A673 (cell line): ENCODE results near the gene GNB2. TPM values are rescaled to one million over a fixed set of nuclear protein-coding genes. Genes with fewer than 3 reads are reported as not detected.
"Not testable (repeated sequence)": the region's sequence is repeated elsewhere in the genome, so short reads cannot be mapped to it uniquely, and the experiment has no call there.

Experiments
- BruUV-seq: library from RNA; stranded (reverse); fragments of 400-500 nt; replicated peaks from 2 replicates; lab custom pipeline; 2021; lab: Mats Ljungman, UMichigan
- CTCF ChIA-PET: fragments of 300-600 bp; sonication (Branson Sonifier 250); formaldehyde crosslinking; loops from one replicate; lab custom pipeline; 2022; ENCODE audit warnings: antibody characterized with exemption; lab: Charles Lee
- POLR2A ChIA-PET: fragments of 300-600 bp; sonication (Branson Sonifier 250); formaldehyde crosslinking; loops from one replicate; lab custom pipeline; 2022; ENCODE audit warnings: antibody characterized with exemption; ENCODE audit not compliant: low non-redundant PET; lab: Charles Lee
- DNase-seq: peaks from one replicate; pipeline ENCODE4 v3.0.0-alpha.2; 2015; ENCODE audit warnings: low spot score
- H3K27ac ChIP-seq: fragments of 200-600 bp; sonication (generic); 2 replicates; pipeline ENCODE4 v1.5.1; 2016; ENCODE audit warnings: mixed run types, low read depth, mild to moderate bottlenecking, mixed read lengths, antibody characterized with exemption, low read length; ENCODE audit not compliant: poor library complexity, severe bottlenecking
- H3K27me3 ChIP-seq: fragments of 200-600 bp; sonication (generic); replicated peaks from 2 replicates; pipeline ENCODE4 v1.6.1; 2017; ENCODE audit warnings: mixed run types, low read depth, mild to moderate bottlenecking, mixed read lengths, antibody characterized with exemption, low read length; ENCODE audit not compliant: insufficient read depth, poor library complexity
- H3K36me3 ChIP-seq: fragments of 200-600 bp; sonication (generic); 2 replicates; pipeline ENCODE4 v1.6.1; 2016; ENCODE audit warnings: mixed run types, mild to moderate bottlenecking, mixed read lengths, antibody characterized with exemption, low read length; ENCODE audit not compliant: insufficient read depth, poor library complexity, severe bottlenecking
- H3K4me1 ChIP-seq: fragments of 200-600 bp; sonication (generic); 2 replicates; pipeline ENCODE4 v1.6.1; 2017; ENCODE audit warnings: mixed run types, mild to moderate bottlenecking, mixed read lengths, antibody characterized with exemption, low read length; ENCODE audit not compliant: insufficient read depth, poor library complexity, severe bottlenecking
- H3K4me3 ChIP-seq: fragments of 200-600 bp; sonication (generic); 2 replicates; pipeline ENCODE4 v1.5.1; 2016; ENCODE audit warnings: low read depth, mixed run types, mild to moderate bottlenecking, mixed read lengths, low read length; ENCODE audit not compliant: poor library complexity, severe bottlenecking
- H3K9me3 ChIP-seq: fragments of 200-600 bp; sonication (generic); 2 replicates; pipeline ENCODE4 v1.6.1; 2016; ENCODE audit warnings: mixed run types, low read depth, mild to moderate bottlenecking, mixed read lengths, antibody characterized with exemption, low read length; ENCODE audit not compliant: poor library complexity, severe bottlenecking
- EZH2 ChIP-seq: fragments of 200-600 bp; sonication (generic); IDR thresholded peaks from 2 replicates; pipeline ENCODE4 v1.6.1; 2017; ENCODE audit warnings: borderline replicate concordance, low read depth, mild to moderate bottlenecking, mixed read lengths, antibody characterized with exemption, low read length; ENCODE audit not compliant: poor library complexity, severe bottlenecking
- intact Hi-C: fragments of 100-400 bp; cut with micrococcal nuclease; formaldehyde crosslinking; loops from one replicate; pipeline ENCODE4 v1.10.0; 2022; ENCODE audit not compliant: unreplicated experiment
- total RNA-seq: library from RNA; stranded (reverse); gene quantifications from 2 replicates; pipeline ENCODE4 v1.2.3, GENCODE V29; 2021
- TF ChIP-seq, protein P1 (sequence below): fragments of 300-800, 200-600 bp; sonication (generic); conservative IDR thresholded peaks from 2 replicates; pipeline ENCODE4 v1.5.1; 2017; ENCODE audit warnings: low read depth, mild to moderate bottlenecking, antibody characterized with exemption, low read length, moderate library complexity, mixed read lengths

GNB2 gene
- total RNA-seq, 1 experiment from 2014 or later, result 225 TPM

DNA sequence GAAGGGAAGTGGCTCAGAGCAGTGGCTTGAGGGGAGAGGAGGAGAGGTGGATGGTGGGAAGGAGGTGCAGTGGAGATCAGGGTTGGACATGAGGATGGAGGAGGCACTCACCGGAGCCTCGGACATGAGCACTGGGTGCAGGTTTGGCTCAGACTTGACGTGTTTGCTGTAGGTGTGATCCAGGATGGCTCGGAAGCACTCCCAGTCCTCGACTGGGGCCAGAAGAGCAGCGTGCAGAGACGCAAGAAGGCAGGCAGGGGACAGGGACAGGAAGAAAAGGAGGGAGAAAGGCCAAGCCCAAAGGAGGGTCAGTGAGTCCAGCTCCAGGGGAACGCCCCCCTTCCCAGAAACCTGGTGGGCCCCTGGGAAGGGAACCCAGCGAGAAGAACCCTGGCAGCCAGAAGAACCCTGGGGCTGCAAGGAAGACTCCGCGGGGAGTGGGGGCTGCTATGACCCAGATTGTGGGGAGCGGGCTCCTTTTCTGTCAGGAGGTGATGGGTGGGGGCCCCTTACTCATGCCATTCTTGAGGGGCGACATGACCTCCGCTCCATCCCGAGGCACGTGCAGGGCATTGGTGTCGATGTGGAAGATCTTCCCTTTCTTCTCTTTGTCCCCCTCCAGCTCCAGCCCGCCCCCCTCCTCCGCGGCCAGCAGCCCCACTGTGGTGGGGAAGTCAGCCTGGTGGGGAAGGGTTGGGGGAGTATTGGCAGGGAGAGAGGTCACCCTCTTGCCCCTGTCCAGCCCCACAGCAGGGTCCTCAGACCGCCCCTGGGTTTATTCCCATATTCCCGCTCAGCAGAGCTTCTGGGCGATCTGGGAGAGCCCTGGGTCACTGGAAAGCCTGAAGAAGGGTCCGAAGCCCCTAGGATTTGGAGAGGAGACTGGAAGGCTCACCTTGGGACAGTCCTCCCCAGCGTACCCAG, 18.4 kb upstream of the GNB2 start:
- Histone ChIP-seq H3K27me3 (no peaks in the 10 kb centered on the region), H3K9me3 (no peaks in the 10 kb centered on the region), H3K4me1 (peaks cover 4% of the 10 kb centered on the region), H3K36me3 (no peaks in the 10 kb centered on the region), H3K4me3 (no peak overlapping the region), H3K27ac (no peak overlapping the region)
- ChIA-PET CTCF (interaction anchor here (0.6 kb wide), 1 partner anchor 36 kb away, joined by 3 read pairs; no protein-coding TSS in a partner anchor), POLR2A (no interaction called here)
- no peak for TF ChIP-seq EZH2
- TF ChIP-seq, protein P1, sequence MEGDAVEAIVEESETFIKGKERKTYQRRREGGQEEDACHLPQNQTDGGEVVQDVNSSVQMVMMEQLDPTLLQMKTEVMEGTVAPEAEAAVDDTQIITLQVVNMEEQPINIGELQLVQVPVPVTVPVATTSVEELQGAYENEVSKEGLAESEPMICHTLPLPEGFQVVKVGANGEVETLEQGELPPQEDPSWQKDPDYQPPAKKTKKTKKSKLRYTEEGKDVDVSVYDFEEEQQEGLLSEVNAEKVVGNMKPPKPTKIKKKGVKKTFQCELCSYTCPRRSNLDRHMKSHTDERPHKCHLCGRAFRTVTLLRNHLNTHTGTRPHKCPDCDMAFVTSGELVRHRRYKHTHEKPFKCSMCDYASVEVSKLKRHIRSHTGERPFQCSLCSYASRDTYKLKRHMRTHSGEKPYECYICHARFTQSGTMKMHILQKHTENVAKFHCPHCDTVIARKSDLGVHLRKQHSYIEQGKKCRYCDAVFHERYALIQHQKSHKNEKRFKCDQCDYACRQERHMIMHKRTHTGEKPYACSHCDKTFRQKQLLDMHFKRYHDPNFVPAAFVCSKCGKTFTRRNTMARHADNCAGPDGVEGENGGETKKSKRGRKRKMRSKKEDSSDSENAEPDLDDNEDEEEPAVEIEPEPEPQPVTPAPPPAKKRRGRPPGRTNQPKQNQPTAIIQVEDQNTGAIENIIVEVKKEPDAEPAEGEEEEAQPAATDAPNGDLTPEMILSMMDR, result no peak
- DNase-seq, result no peak
- BruUV-seq, result no TSS peak
- intact Hi-C loops, result no loop called here

DNA sequence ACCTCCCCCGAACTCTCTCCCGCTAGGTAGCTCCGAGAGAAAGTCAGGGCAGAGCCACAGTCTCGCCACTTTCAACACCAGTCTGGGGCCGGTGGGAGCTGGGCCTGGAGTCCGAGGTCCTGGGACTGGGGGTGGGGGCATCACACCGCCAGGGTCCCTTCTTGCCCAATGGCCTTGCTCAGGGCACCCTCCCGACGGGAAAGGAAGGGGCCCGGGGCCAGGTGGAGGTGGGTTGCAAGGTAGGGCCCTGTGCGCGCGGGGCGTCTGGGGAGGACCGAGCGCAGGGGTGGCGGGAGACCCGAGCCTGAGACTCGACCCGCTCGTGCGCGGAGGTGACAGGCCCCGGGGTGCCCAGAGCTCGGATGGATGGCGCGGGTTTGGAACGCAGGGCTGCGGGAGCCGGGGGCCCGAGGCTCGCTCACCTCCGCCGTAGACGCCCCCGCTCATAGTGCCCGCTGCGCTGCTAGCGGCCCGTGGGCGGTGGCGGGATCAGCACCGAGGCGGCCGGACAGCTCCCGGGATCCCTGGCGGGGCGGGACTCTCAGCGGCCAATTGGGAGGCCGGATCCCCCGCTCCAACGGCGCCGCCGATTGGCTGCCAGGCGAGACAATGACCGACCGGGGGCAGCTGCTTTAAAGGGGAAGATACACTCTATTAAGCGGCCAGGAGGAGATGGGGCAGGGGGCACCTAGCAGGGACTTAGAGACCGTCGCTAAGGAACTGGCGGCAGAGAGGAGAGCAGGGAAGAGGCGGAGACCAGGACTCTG, 17.4 kb upstream of the GNB2 start, which contains the start of gene ACTL6B:
TSS of gene ACTL6B (minus strand) at position 541 of the 767 bp plus-strand sequence. CDS start at position 447, 94 bp downstream.
- POLR2A ChIA-PET, result no interaction called here
- no peaks in the 10 kb centered on the region for H3K36me3 ChIP-seq
- CTCF ChIA-PET, result no interaction called here
- TF ChIP-seq, protein P1, result no peak
- TF ChIP-seq EZH2, result no peak
- peak within 1 kb of the TSS; percentile 2 for H3K4me3 ChIP-seq
- no peak within 1 kb of the TSS for H3K27ac ChIP-seq
- H3K9me3 ChIP-seq, result no peaks in the 10 kb centered on the region
- BruUV-seq, result no TSS peak
- H3K27me3 ChIP-seq, result no peaks in the 10 kb centered on the region
- H3K4me1 ChIP-seq, result peaks cover 4% of the 10 kb centered on the region
- intact Hi-C loops, result no loop called here
- DNase-seq, result peak; percentile 77

- CTCF ChIA-PET, H3K4me3 ChIP-seq, BruUV-seq, H3K36me3 ChIP-seq, H3K9me3 ChIP-seq, H3K4me1 ChIP-seq, H3K27ac ChIP-seq, H3K27me3 ChIP-seq, intact Hi-C loops, DNase-seq: not testable (repeated sequence)
- POLR2A ChIA-PET, result interaction anchor here (0.6 kb wide), 1 partner anchor 15 kb away, joined by 3 read pairs; no protein-coding TSS in a partner anchor
Observed at GRCh38 chr7:100662194-100662776, 11.3 kb upstream of the GNB2 start.
